ENCODE data around the gene PRSS37.

The PRSS37 gene

GRCh38 chr7:141876371-141876770 lies 35.1 kb upstream of the PRSS37 start:
- TF ChIP-seq CTCF (IDR thresholded peaks at IDR 0.05; ENCODE audit: poor library complexity, severe bottlenecking) = no peak
- Histone ChIP-seq H3K4me1 (ENCODE audit: insufficient read depth, poor library complexity, severe bottlenecking) (no peaks in the 10 kb centered on the region), H3K9me3 (ENCODE audit: severe bottlenecking) (no peaks in the 10 kb centered on the region), H3K27me3 (ENCODE audit: insufficient read depth, poor library complexity, severe bottlenecking) (no peaks in the 10 kb centered on the region), H3K36me3 (ENCODE audit: low read depth) (no peaks in the 10 kb centered on the region), H3K27ac (ENCODE audit: poor library complexity, severe bottlenecking) (no peak overlapping the region), H3K4me3 (ENCODE audit: severe bottlenecking) (no peak overlapping the region)
- no peak for DNase-seq (ENCODE audit: low spot score)
- ATAC-seq (ENCODE audit: low read depth) = no peak

- H3K36me3 ChIP-seq (ENCODE audit: low read depth) = no peaks in the 10 kb centered on the region
- no peaks in the 10 kb centered on the region for H3K27me3 ChIP-seq (ENCODE audit: insufficient read depth, poor library complexity, severe bottlenecking)
- no peaks in the 10 kb centered on the region for H3K4me1 ChIP-seq (ENCODE audit: insufficient read depth, poor library complexity, severe bottlenecking)
- H3K4me3 ChIP-seq (ENCODE audit: severe bottlenecking) = no peak overlapping the region
- ATAC-seq (ENCODE audit: low read depth) (no peak), DNase-seq (ENCODE audit: low spot score) (no peak)
- TF ChIP-seq CTCF (IDR thresholded peaks at IDR 0.05; ENCODE audit: poor library complexity, severe bottlenecking) = no peak
- H3K27ac ChIP-seq (ENCODE audit: poor library complexity, severe bottlenecking) = no peak overlapping the region
- H3K9me3 ChIP-seq (ENCODE audit: severe bottlenecking) = no peaks in the 10 kb centered on the region
Observed at GRCh38 chr7:141875453-141875852, 34.2 kb upstream of the PRSS37 start.

GRCh38 chr7:141874787-141875186 lies 33.5 kb upstream of the PRSS37 start:
- no peak overlapping the region for H3K4me3 ChIP-seq (ENCODE audit: severe bottlenecking)
- no peak overlapping the region for H3K27ac ChIP-seq (ENCODE audit: poor library complexity, severe bottlenecking)
- ATAC-seq (ENCODE audit: low read depth) (no peak), DNase-seq (ENCODE audit: low spot score) (no peak)
- H3K27me3 ChIP-seq (ENCODE audit: insufficient read depth, poor library complexity, severe bottlenecking) = no peaks in the 10 kb centered on the region
- no peaks in the 10 kb centered on the region for H3K4me1 ChIP-seq (ENCODE audit: insufficient read depth, poor library complexity, severe bottlenecking)
- H3K36me3 ChIP-seq (ENCODE audit: low read depth) = no peaks in the 10 kb centered on the region
- H3K9me3 ChIP-seq (ENCODE audit: severe bottlenecking) = no peaks in the 10 kb centered on the region
- TF ChIP-seq CTCF (IDR thresholded peaks at IDR 0.05; ENCODE audit: poor library complexity, severe bottlenecking) = no peak

- Histone ChIP-seq H3K36me3 (ENCODE audit: low read depth) (no peaks in the 10 kb centered on the region), H3K9me3 (ENCODE audit: severe bottlenecking) (no peaks in the 10 kb centered on the region), H3K4me3 (ENCODE audit: severe bottlenecking) (no peak overlapping the region), H3K4me1 (ENCODE audit: insufficient read depth, poor library complexity, severe bottlenecking) (no peaks in the 10 kb centered on the region), H3K27me3 (ENCODE audit: insufficient read depth, poor library complexity, severe bottlenecking) (no peaks in the 10 kb centered on the region), H3K27ac (ENCODE audit: poor library complexity, severe bottlenecking) (no peak overlapping the region)
- no peak for DNase-seq (ENCODE audit: low spot score)
- no peak for TF ChIP-seq CTCF (IDR thresholded peaks at IDR 0.05; ENCODE audit: poor library complexity, severe bottlenecking)
- no peak for ATAC-seq (ENCODE audit: low read depth)
Observed at GRCh38 chr7:141872931-141873330, 31.6 kb upstream of the PRSS37 start.

GRCh38 chr7:141866974-141867373 lies 25.7 kb upstream of the PRSS37 start:
- no peak overlapping the region for H3K4me3 ChIP-seq (ENCODE audit: severe bottlenecking)
- no peaks in the 10 kb centered on the region for H3K36me3 ChIP-seq (ENCODE audit: low read depth)
- ATAC-seq (ENCODE audit: low read depth) (peak; percentile 37; the same call in 1 of the 3 replicates), DNase-seq (ENCODE audit: low spot score) (no peak)
- TF ChIP-seq CTCF (IDR thresholded peaks at IDR 0.05; ENCODE audit: poor library complexity, severe bottlenecking) = no peak
- H3K27ac ChIP-seq (ENCODE audit: poor library complexity, severe bottlenecking) = no peak overlapping the region
- H3K4me1 ChIP-seq (ENCODE audit: insufficient read depth, poor library complexity, severe bottlenecking) = peaks cover 17% of the 10 kb centered on the region
- H3K9me3 ChIP-seq (ENCODE audit: severe bottlenecking) = no peaks in the 10 kb centered on the region
- no peaks in the 10 kb centered on the region for H3K27me3 ChIP-seq (ENCODE audit: insufficient read depth, poor library complexity, severe bottlenecking)

Measured in RWPE2 (cell line).